Measurements from ENCODE around the gene PRM3. TPM values are rescaled to one million over a fixed set of nuclear protein-coding genes. Genes with fewer than 3 reads are reported as not detected.
"Not testable (repeated sequence)": the region's sequence is repeated elsewhere in the genome, so short reads cannot be mapped to it uniquely, and the experiment has no call there.

Gene PRM3
- total RNA-seq, 6 experiments from 2014 or later = not detected

- no peak for DNase-seq
- Mint-ChIP-seq H3K4me3 (no peak overlapping the region), H3K9me3 (no peaks in the 10 kb centered on the region), H3K27me3 (ENCODE audit: insufficient read depth) (peaks cover 3% of the 10 kb centered on the region), H3K27ac (no peak overlapping the region), H3K4me1 (ENCODE audit: low read depth) (peaks cover 17% of the 10 kb centered on the region), H3K36me3 (ENCODE audit: low read depth) (no peaks in the 10 kb centered on the region)
- no peak for TF ChIP-seq CTCF (IDR thresholded peaks at IDR 0.05)
Observed at GRCh38 chr16:11301645-11302501, 28.4 kb upstream of the PRM3 start.

GRCh38 chr16:11300560-11300892 is 27.1 kb upstream of the PRM3 start:
- Mint-ChIP-seq H3K36me3 (ENCODE audit: low read depth) (no peaks in the 10 kb centered on the region), H3K27ac (no peak overlapping the region), H3K9me3 (no peaks in the 10 kb centered on the region), H3K4me3 (no peak overlapping the region), H3K27me3 (ENCODE audit: insufficient read depth) (peaks cover 3% of the 10 kb centered on the region), H3K4me1 (ENCODE audit: low read depth) (peaks cover 20% of the 10 kb centered on the region)
- no peak for TF ChIP-seq CTCF (IDR thresholded peaks at IDR 0.05)
- no peak for DNase-seq

GRCh38 chr16:11299865-11300559 is 26.6 kb upstream of the PRM3 start:
- no peaks in the 10 kb centered on the region for H3K36me3 Mint-ChIP-seq (ENCODE audit: low read depth)
- no peaks in the 10 kb centered on the region for H3K9me3 Mint-ChIP-seq
- no peak for TF ChIP-seq CTCF (IDR thresholded peaks at IDR 0.05)
- H3K27ac Mint-ChIP-seq = no peak overlapping the region
- DNase-seq = no peak
- H3K4me1 Mint-ChIP-seq (ENCODE audit: low read depth) = peaks cover 21% of the 10 kb centered on the region
- H3K27me3 Mint-ChIP-seq (ENCODE audit: insufficient read depth) = peaks cover 3% of the 10 kb centered on the region
- H3K4me3 Mint-ChIP-seq = no peak overlapping the region

- not testable (repeated sequence) for H3K27me3 Mint-ChIP-seq (ENCODE audit: insufficient read depth); DNase-seq; H3K27ac Mint-ChIP-seq; H3K36me3 Mint-ChIP-seq (ENCODE audit: low read depth); H3K9me3 Mint-ChIP-seq; H3K4me3 Mint-ChIP-seq
- peaks cover 26% of the 10 kb centered on the region for H3K4me1 Mint-ChIP-seq (ENCODE audit: low read depth)
Observed at GRCh38 chr16:11298950-11299547, 25.6 kb upstream of the PRM3 start.

GRCh38 chr16:11298143-11298900 is 24.9 kb upstream of the PRM3 start:
- peaks cover 20% of the 10 kb centered on the region for H3K4me1 Mint-ChIP-seq (ENCODE audit: low read depth)
- H3K9me3 Mint-ChIP-seq = no peaks in the 10 kb centered on the region
- H3K36me3 Mint-ChIP-seq (ENCODE audit: low read depth) = no peaks in the 10 kb centered on the region
- no peak overlapping the region for H3K4me3 Mint-ChIP-seq
- no peak for DNase-seq
- TF ChIP-seq CTCF (IDR thresholded peaks at IDR 0.05) = no peak
- peaks cover 2% of the 10 kb centered on the region; the same call in 1 of the 2 replicates for H3K27me3 Mint-ChIP-seq (ENCODE audit: insufficient read depth)
- H3K27ac Mint-ChIP-seq = no peak overlapping the region
